Activated naive CD8-positive, alpha-beta T cell treated with anti-CD3 and anti-CD28 coated beads for 36 hours (primary cell): Measurements from ENCODE around the gene SCYL3. TPM values are rescaled to one million over a fixed set of nuclear protein-coding genes. Genes with fewer than 3 reads are reported as not detected.
"Not testable (repeated sequence)": the region's sequence is repeated elsewhere in the genome, so short reads cannot be mapped to it uniquely, and the experiment has no call there.

Source experiments
- DNase-seq: peaks from one replicate; pipeline ENCODE4 v3.0.0; 2021
- H3K27ac Mint-ChIP-seq: one replicate; pipeline ENCODE4 v1.8.0; 2022; ENCODE audit warnings: mild to moderate bottlenecking, moderate library complexity, mixed read lengths
- H3K27me3 Mint-ChIP-seq: one replicate; pipeline ENCODE4 v1.8.0; 2022; ENCODE audit warnings: mild to moderate bottlenecking, mixed read lengths
- H3K36me3 Mint-ChIP-seq: one replicate; pipeline ENCODE4 v1.8.0; 2021; ENCODE audit warnings: mild to moderate bottlenecking, mixed read lengths
- H3K4me1 Mint-ChIP-seq: one replicate; pipeline ENCODE4 v1.8.0; 2021; ENCODE audit warnings: mixed read lengths
- H3K4me3 Mint-ChIP-seq: one replicate; pipeline ENCODE4 v1.8.0; 2022; ENCODE audit warnings: mild to moderate bottlenecking, moderate library complexity, mixed read lengths
- H3K9me3 Mint-ChIP-seq: one replicate; pipeline ENCODE4 v1.8.0; 2022; ENCODE audit warnings: mixed read lengths
- total RNA-seq, 2 experiments: library from RNA; stranded (reverse); gene quantifications; one replicate each; pipeline ENCODE4 v1.2.3, GENCODE V29; 2021

Gene SCYL3
- total RNA-seq, 2 experiments from 2014 or later: 9.3 to 9.5 TPM

DNA sequence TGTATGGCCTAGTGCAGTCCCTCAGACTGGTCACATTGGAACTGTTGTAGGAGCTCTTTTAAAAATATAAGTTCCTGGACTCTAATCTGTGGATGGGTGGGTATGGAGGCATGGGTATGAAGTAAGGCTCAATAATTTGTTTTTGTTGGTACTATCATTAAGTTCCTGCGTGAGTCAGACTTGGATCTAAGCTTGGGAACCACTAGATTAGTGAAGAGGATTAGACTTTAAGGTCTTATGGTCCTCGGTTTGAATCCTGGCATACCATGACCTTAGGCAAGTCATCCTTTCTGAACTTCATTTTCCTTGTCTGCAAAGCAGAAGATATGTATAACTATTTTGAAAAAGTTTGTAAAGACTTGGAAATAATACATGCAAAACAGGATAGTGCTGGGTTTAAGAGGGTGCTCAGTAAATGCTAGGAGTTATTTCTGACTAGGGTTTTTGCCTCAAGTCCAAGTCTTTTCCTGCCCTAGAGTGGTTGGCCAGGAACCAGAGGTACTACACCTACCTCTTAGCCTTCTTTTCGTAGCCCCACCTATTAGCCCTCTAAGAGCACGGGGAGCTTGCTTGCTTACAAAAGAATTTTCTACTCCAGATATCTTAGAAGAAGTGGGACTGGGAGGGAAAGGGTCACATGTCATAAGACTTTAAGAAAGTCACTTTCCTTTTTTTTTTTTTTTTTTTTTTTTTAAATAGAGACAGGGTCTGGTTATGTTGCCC, 60.4 kb downstream of the SCYL3 start:
- peaks cover 33% of the 10 kb centered on the region for H3K36me3 Mint-ChIP-seq
- H3K4me3 Mint-ChIP-seq: no peak overlapping the region
- no peak for DNase-seq
- no peaks in the 10 kb centered on the region for H3K9me3 Mint-ChIP-seq
- H3K27me3 Mint-ChIP-seq: no peaks in the 10 kb centered on the region
- H3K27ac Mint-ChIP-seq: no peak overlapping the region
- no peaks in the 10 kb centered on the region for H3K4me1 Mint-ChIP-seq

DNA sequence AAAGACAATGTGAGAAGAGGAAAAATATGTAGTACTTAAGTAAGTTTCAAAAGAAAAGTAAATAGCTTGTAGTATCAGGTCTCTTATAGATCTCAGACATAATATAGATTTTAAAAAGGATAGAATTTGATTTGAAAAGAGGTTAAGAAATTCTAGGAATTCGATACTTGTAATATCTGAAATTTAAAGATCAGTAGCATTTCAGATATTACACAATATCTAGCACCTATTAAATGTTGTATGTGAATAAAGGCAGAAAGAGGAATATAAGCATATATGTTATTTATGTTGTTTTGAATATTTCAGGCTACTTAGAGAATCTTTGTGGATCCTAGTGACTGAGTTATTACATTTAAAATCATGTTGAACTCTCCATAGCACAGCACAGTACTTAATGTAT, 64.0 kb downstream of the SCYL3 start:
- H3K27me3 Mint-ChIP-seq: no peaks in the 10 kb centered on the region
- no peak overlapping the region for H3K27ac Mint-ChIP-seq
- H3K4me3 Mint-ChIP-seq: no peak overlapping the region

GRCh38 chr1:169824153-169824552, 69.5 kb downstream of the SCYL3 start:
- DNase-seq: no peak
- Mint-ChIP-seq H3K27me3 (no peaks in the 10 kb centered on the region), H3K9me3 (no peaks in the 10 kb centered on the region), H3K4me3 (no peak overlapping the region), H3K36me3 (peaks cover 16% of the 10 kb centered on the region), H3K27ac (no peak overlapping the region), H3K4me1 (no peaks in the 10 kb centered on the region)

More for the DNA sequence above, 64.0 kb downstream of the SCYL3 start:
- no peak for DNase-seq
- Mint-ChIP-seq H3K9me3 (no peaks in the 10 kb centered on the region), H3K4me1 (no peaks in the 10 kb centered on the region), H3K36me3 (peaks cover 17% of the 10 kb centered on the region)

DNA sequence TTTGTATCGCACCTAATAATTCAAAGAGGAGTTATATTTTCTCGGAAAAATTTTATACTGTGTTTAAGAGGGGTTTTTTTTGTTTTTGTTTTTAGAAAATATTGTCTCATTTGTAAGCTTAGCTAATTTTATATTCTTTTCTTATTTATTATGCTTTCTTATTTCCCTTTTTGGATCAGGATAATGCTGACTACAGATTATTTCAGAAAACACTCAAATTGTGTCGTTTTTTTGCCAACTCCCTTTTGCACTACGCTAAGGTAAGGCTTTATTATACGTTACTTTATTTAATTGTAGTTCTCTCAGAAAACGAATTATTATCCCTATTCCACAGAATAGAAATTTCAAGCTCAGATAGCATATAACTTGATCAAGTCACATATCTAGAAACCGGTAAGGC, 72.2 kb downstream of the SCYL3 start:
- H3K36me3 Mint-ChIP-seq: peaks cover 21% of the 10 kb centered on the region
- no peak for DNase-seq
- no peak overlapping the region for H3K27ac Mint-ChIP-seq
- H3K27me3 Mint-ChIP-seq: no peaks in the 10 kb centered on the region
- H3K9me3 Mint-ChIP-seq: peaks cover 1% of the 10 kb centered on the region
- peaks cover 2% of the 10 kb centered on the region for H3K4me1 Mint-ChIP-seq
- H3K4me3 Mint-ChIP-seq: no peak overlapping the region

- Mint-ChIP-seq H3K36me3 (peaks cover 40% of the 10 kb centered on the region), H3K27me3 (no peaks in the 10 kb centered on the region), H3K4me1 (peaks cover 2% of the 10 kb centered on the region), H3K27ac (no peak overlapping the region), H3K4me3 (no peak overlapping the region), H3K9me3 (peaks cover 1% of the 10 kb centered on the region)
- DNase-seq: no peak
Measured at GRCh38 chr1:169816617-169817016, 77.1 kb downstream of the SCYL3 start.

GRCh38 chr1:169814265-169814664, 79.4 kb downstream of the SCYL3 start:
- no peak for DNase-seq
- Mint-ChIP-seq H3K9me3 (peaks cover 1% of the 10 kb centered on the region), H3K27ac (no peak overlapping the region), H3K4me1 (peaks cover 2% of the 10 kb centered on the region), H3K4me3 (no peak overlapping the region), H3K36me3 (peaks cover 36% of the 10 kb centered on the region), H3K27me3 (no peaks in the 10 kb centered on the region)

- Mint-ChIP-seq H3K27ac (no peak overlapping the region), H3K27me3 (no peaks in the 10 kb centered on the region), H3K9me3 (no peaks in the 10 kb centered on the region), H3K36me3 (peaks cover 35% of the 10 kb centered on the region), H3K4me3 (no peak overlapping the region), H3K4me1 (peaks cover 1% of the 10 kb centered on the region)
- no peak for DNase-seq
Measured at GRCh38 chr1:169812131-169812530, 81.6 kb downstream of the SCYL3 start.

- not testable (repeated sequence) for DNase-seq
- H3K36me3 Mint-ChIP-seq: peaks cover 36% of the 10 kb centered on the region
Measured at GRCh38 chr1:169811418-169812035, 82.2 kb downstream of the SCYL3 start.

GRCh38 chr1:169809370-169810095, 84.2 kb downstream of the SCYL3 start:
- H3K4me3 Mint-ChIP-seq: no peak overlapping the region
- H3K9me3 Mint-ChIP-seq: no peaks in the 10 kb centered on the region
- no peaks in the 10 kb centered on the region for H3K27me3 Mint-ChIP-seq
- no peaks in the 10 kb centered on the region for H3K4me1 Mint-ChIP-seq
- H3K36me3 Mint-ChIP-seq: peaks cover 25% of the 10 kb centered on the region
- no peak for DNase-seq
- no peak overlapping the region for H3K27ac Mint-ChIP-seq

More at GRCh38 chr1:169811418-169812035, 82.2 kb downstream of the SCYL3 start:
- H3K27me3 Mint-ChIP-seq, H3K4me3 Mint-ChIP-seq, H3K9me3 Mint-ChIP-seq, H3K4me1 Mint-ChIP-seq, H3K27ac Mint-ChIP-seq: not testable (repeated sequence)

DNA sequence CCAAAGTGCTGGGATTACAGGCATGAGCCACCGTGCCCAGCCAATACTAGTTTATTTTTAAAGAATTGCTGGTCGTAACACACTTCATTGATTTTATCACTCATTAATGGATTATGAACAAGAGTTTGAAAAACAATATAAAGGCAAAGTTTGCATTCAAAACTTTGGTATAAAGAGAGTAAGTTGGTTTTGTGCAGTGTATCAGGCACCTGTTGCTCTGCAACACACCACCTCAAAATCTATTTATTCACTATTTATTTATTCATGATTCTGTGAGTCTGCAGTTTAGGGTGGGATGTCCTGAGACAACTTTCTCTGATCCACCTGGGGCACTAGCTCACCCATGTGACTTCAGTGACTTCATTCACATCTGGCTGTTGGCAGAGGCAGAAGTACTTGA, 88.8 kb downstream of the SCYL3 start:
- DNase-seq: no peak
- Mint-ChIP-seq H3K4me3 (no peak overlapping the region), H3K27ac (no peak overlapping the region), H3K9me3 (no peaks in the 10 kb centered on the region), H3K36me3 (peaks cover 18% of the 10 kb centered on the region), H3K4me1 (no peaks in the 10 kb centered on the region), H3K27me3 (no peaks in the 10 kb centered on the region)

DNA sequence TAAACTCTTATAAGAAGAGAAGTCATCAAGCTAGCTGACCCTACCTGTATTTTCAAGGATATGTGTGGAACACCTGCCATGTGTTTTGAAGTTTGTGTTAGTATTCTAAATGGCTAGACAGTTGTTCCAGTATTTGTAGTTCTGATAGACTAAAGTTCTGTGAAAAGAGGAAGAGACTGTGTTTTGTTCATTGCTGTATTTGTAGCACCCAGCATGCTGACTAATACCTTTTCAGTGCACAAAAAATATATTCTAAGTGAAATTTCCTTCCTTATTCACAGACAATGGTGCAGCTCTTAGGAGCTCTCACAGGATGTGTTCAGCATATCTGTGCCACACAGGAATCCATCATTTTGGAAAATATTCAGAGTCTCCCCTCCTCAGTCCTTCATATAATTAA, 90.8 kb downstream of the SCYL3 start:
- no peak overlapping the region for H3K27ac Mint-ChIP-seq
- no peak overlapping the region for H3K4me3 Mint-ChIP-seq
- H3K36me3 Mint-ChIP-seq: peaks cover 19% of the 10 kb centered on the region
- H3K9me3 Mint-ChIP-seq: no peaks in the 10 kb centered on the region
- H3K27me3 Mint-ChIP-seq: no peaks in the 10 kb centered on the region
- no peak for DNase-seq
- no peaks in the 10 kb centered on the region for H3K4me1 Mint-ChIP-seq

Other genes with a start within 250 kb of the SCYL3 start
- gene SELL, start 182.3 kb downstream of the SCYL3 start, total RNA-seq: 100 to 1,000 TPM; 110 to 111 TPM
- gene SELE, start 159.8 kb downstream of the SCYL3 start, total RNA-seq: not detected
- gene METTL18, start 99.0 kb downstream of the SCYL3 start, total RNA-seq: 10 to 100 TPM; 13.2 to 15.3 TPM
- 10 to 100 TPM; 13.8 to 14.9 TPM for gene KIFAP3, start 180.8 kb upstream of the SCYL3 start, total RNA-seq